K562 (cell line): ENCODE data around the gene GRIK1. TPM values are rescaled to one million over a fixed set of nuclear protein-coding genes. Genes with fewer than 3 reads are reported as not detected.

Experiments used
- ATAC-seq: fragments of 200-7000 bp; cut with Tn5 transposase; 3 replicates; pipeline ENCODE4 v1.9.1; 2020; ENCODE audit warnings: moderate library complexity
- BruUV-seq: library from RNA; stranded (reverse); fragments of 400-500 nt; replicated peaks from 2 replicates; lab custom pipeline; 2021; lab: Mats Ljungman, UMichigan
- CTCF ChIA-PET: fragments of 300-600 bp; formaldehyde crosslinking; extraction: SDS; loops from one replicate; lab custom pipeline; 2021; ENCODE audit warnings: low intra/inter-chr PET ratio; lab: Yijun Ruan, JAX
- POLR2A ChIA-PET: fragments of 300-600, 350-650 bp; sonication (Branson Sonifier 250); formaldehyde crosslinking; extraction: SDS; loops from one replicate; lab custom pipeline; 2021; ENCODE audit warnings: antibody characterized with exemption, inconsistent platforms; lab: Yijun Ruan, JAX
- DNase-seq, 4 experiments: peaks; one replicate each; pipeline versions ENCODE4 v3.0.0 to v3.0.0-alpha.2; 2011 to 2018; ENCODE audit warnings: low spot score in 3 of 4, mixed read lengths in 3 of 4; ENCODE audit errors: extremely low read depth in 1 of 4
- FAIRE-seq: peaks from 2 replicates; lab custom pipeline; 2011; peaks lifted over from hg19 to GRCh38; lab: Jason Lieb, UNC
- H2AFZ ChIP-seq: 2 replicates; pipeline ENCODE4 v1.6.0; 2011; ENCODE audit warnings: low read depth, low read length, control low read depth, inconsistent platforms
- H3K27ac ChIP-seq: fragments of 200-600 bp; 3 replicates; pipeline ENCODE4 v1.8.0; 2011; ENCODE audit warnings: low read depth, mild to moderate bottlenecking, control low read depth, inconsistent platforms, low read length, moderate library complexity, mixed read lengths; ENCODE audit errors: extremely low read depth
- H3K27me3 ChIP-seq, 2 experiments: fragments of 300-600 bp in 1 of 2; 2 replicates in 1 of 2; 3 replicates in 1 of 2; pipeline versions ENCODE4 v1.6.0 to v1.8.0; 2011; ENCODE audit warnings: inconsistent platforms in 2 of 2, low read length in 2 of 2, mild to moderate bottlenecking in 1 of 2, mixed read lengths in 1 of 2, moderate library complexity in 1 of 2; ENCODE audit not compliant: control insufficient read depth in 2 of 2, insufficient read depth in 2 of 2
- H3K36me3 ChIP-seq: fragments of 300-600 bp; 3 replicates; pipeline ENCODE4 v1.8.0; 2011; ENCODE audit warnings: mild to moderate bottlenecking, low read length, inconsistent platforms; ENCODE audit not compliant: control insufficient read depth, insufficient read depth
- H3K4me1 ChIP-seq, 2 experiments: fragments of 200-600 bp in 1 of 2; replicated peaks in 1 of 2; 2 replicates in 1 of 2; 3 replicates in 1 of 2; pipeline versions ENCODE4 v1.5.1 to v1.8.0; 2011; ENCODE audit warnings: inconsistent platforms in 2 of 2, low read length in 2 of 2, mild to moderate bottlenecking in 1 of 2, mixed read lengths in 1 of 2, moderate library complexity in 1 of 2; ENCODE audit not compliant: control insufficient read depth in 2 of 2, insufficient read depth in 2 of 2
- H3K4me2 ChIP-seq: 2 replicates; pipeline ENCODE4 v1.6.1; 2011; ENCODE audit warnings: low read length, control low read depth, inconsistent platforms, mixed read lengths; ENCODE audit not compliant: insufficient read depth
- H3K4me3 ChIP-seq: fragments of 200-600 bp; sonication (generic), shearing (Covaris generic); 2 replicates; pipeline ENCODE4 v1.5.1; 2016; ENCODE audit warnings: control low read depth, inconsistent platforms
- H3K79me2 ChIP-seq: fragments of 200-600 bp; 3 replicates; pipeline ENCODE4 v1.8.0; 2011; ENCODE audit warnings: low read length, inconsistent platforms; ENCODE audit not compliant: control insufficient read depth, insufficient read depth
- H3K9ac ChIP-seq, 2 experiments: 2 replicates each; pipeline versions ENCODE4 v1.6.0 to v1.6.1; 2011; ENCODE audit warnings: low read depth in 2 of 2, low read length in 2 of 2, control low read depth in 1 of 2, inconsistent platforms in 1 of 2, mild to moderate bottlenecking in 1 of 2, mixed read lengths in 1 of 2; ENCODE audit not compliant: insufficient read depth in 1 of 2
- H3K9me1 ChIP-seq: one replicate; pipeline ENCODE4 v1.6.0; 2011; ENCODE audit warnings: inconsistent platforms, mild to moderate bottlenecking, low read length, moderate library complexity; ENCODE audit not compliant: control insufficient read depth, insufficient read depth
- H3K9me3 ChIP-seq: replicated peaks from 2 replicates; pipeline ENCODE4 v1.5.1; 2011; ENCODE audit warnings: low read depth, low read length, inconsistent platforms; ENCODE audit not compliant: control insufficient read depth, insufficient read depth
- H4K20me1 ChIP-seq: replicated peaks from 2 replicates; pipeline ENCODE4 v1.6.1; 2011; ENCODE audit warnings: low read length, inconsistent platforms, mixed read lengths; ENCODE audit not compliant: control insufficient read depth, insufficient read depth
- BACH1 ChIP-seq: fragments of 200-800 bp; sonication (Bioruptor generic); IDR thresholded peaks from 2 replicates; pipeline ENCODE4 v1.6.1; 2016; ENCODE audit warnings: missing genetic modification characterization, missing compliant biosample characterization
- RAD21 ChIP-seq, 2 experiments: fragments of 250-450 bp in 1 of 2; fragments of 450-650 bp in 1 of 2; sonication (Bioruptor Pico) in 1 of 2; formaldehyde crosslinking in 1 of 2; IDR thresholded peaks in 1 of 2; conservative IDR thresholded peaks in 1 of 2; 2 replicates each; pipeline versions ENCODE4 v1.4.0 to v1.8.0; 2020 to 2022; ENCODE audit warnings: mild to moderate bottlenecking in 2 of 2, moderate library complexity in 1 of 2
- SMC3 ChIP-seq: conservative IDR thresholded peaks from 2 replicates; pipeline ENCODE4 v1.6.1; 2011; ENCODE audit warnings: low read depth, low read length, improper control_type of control experiment; ENCODE audit not compliant: insufficient read depth
- ZNF175 ChIP-seq: fragments of 200-800 bp; sonication (Bioruptor generic); IDR thresholded peaks from 2 replicates; pipeline ENCODE4 v1.6.1; 2016; ENCODE audit warnings: low read depth, mild to moderate bottlenecking, missing genetic modification characterization, missing compliant biosample characterization
- WGBS: fragments of 100-300 bp; shearing (Covaris generic); methylation state at CpG from one replicate; pipeline ENCODE4 v1.1.6; 2016; ENCODE audit warnings: low coverage, mixed read lengths; ENCODE audit not compliant: insufficient coverage; ENCODE audit errors: missing lambda C conversion rate; 5-methylcytosine and 5-hydroxymethylcytosine counted together
- in situ Hi-C: fragments of 300-500 bp; cut with MboI; formaldehyde crosslinking; loops from 4 replicates; pipeline ENCODE4 v1.15.0; 2018; ENCODE audit warnings: inconsistent platforms, mixed read lengths
- intact Hi-C: fragments of 100-400 bp; cut with micrococcal nuclease; formaldehyde crosslinking; loops from 2 replicates; pipeline ENCODE4 v1.14.2; 2022
- polyA plus RNA-seq, 8 experiments: library from polyadenylated mRNA; depleted of rRNA in 4 of 8; stranded (reverse) in 5 of 8; unstranded in 3 of 8; fragments of >200 nt; fragmentation: Nextera tagmentation in 2 of 8; fragmentation: Illumina TruSeq in 1 of 8; extraction: Ambion mirVana in 2 of 8; extraction: Trizol in 1 of 8; gene quantifications; 2 replicates each; pipeline versions ENCODE4 v1.2.1 to v1.2.3, GENCODE V29; 2011 to 2014; ENCODE audit warnings: inconsistent platforms in 1 of 8, missing spikeins in 1 of 8
- total RNA-seq, 7 experiments: library from RNA; depleted of rRNA in 6 of 7; stranded (reverse); fragments of >200 nt in 6 of 7; fragmentation: Illumina TruSeq in 2 of 7; extraction: Trizol in 2 of 7; gene quantifications; 2 replicates each; pipeline versions ENCODE4 v1.2.1 to v1.2.3, GENCODE V29; 2011 to 2021; ENCODE audit warnings: low replicate concordance in 1 of 7
- TF ChIP-seq, protein P1 (sequence below), 3 experiments: fragments of 200-800 bp in 1 of 3; fragments of 250-450 bp in 1 of 3; fragments of 450-650 bp in 1 of 3; sonication (Bioruptor Pico) in 1 of 3; sonication (Bioruptor generic) in 1 of 3; formaldehyde crosslinking in 1 of 3; IDR thresholded peaks; 2 replicates each; pipeline versions ENCODE4 v1.6.1 to v1.8.0; 2016 to 2022; ENCODE audit warnings: mild to moderate bottlenecking in 2 of 3, missing genetic modification characterization in 2 of 3, missing compliant biosample characterization in 1 of 3, moderate library complexity in 1 of 3
- TF ChIP-seq, protein P2 (sequence below), 2 experiments: fragments of 450-650 bp; formaldehyde crosslinking in 1 of 2; IDR thresholded peaks; 2 replicates each; pipeline versions ENCODE4 v1.4.0 to v1.6.1; 2014 to 2020; ENCODE audit warnings: mild to moderate bottlenecking in 2 of 2, borderline replicate concordance in 1 of 2, low read depth in 1 of 2

The GRIK1 gene
- total and polyA plus RNA-seq, 9 of the 15 experiments (the other 6 are each of a cell fraction or from before 2014, with no cell fraction given): 0.17 to 2.8 (median 0.53) TPM

DNA sequence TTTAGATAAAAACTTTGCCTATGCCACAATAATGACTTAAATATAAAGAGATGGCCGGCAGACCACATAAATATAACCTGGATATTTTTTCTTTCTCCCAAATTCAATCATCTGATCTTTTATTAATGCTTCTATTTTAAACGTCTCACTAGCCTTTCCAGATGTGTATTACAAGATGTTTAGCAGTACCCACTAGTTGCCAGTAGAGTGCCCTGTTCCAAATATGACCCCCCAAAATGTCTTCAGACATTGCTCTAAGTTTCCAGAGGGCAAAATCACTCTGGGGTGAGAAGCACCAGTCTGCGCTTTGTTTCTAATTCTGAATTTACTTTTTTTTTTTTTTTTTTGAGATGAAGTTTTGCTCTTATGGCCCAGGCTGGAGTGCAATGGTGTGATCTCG, 268.1 kb downstream of the GRIK1 start:
- in situ Hi-C loops: no loop called here
- CTCF ChIA-PET: no interaction called here
- POLR2A ChIA-PET: interaction anchor here (1.5 kb wide), 1 partner anchor 9 kb away, joined by 3 read pairs; no protein-coding TSS in a partner anchor
- TF ChIP-seq, protein P1, sequence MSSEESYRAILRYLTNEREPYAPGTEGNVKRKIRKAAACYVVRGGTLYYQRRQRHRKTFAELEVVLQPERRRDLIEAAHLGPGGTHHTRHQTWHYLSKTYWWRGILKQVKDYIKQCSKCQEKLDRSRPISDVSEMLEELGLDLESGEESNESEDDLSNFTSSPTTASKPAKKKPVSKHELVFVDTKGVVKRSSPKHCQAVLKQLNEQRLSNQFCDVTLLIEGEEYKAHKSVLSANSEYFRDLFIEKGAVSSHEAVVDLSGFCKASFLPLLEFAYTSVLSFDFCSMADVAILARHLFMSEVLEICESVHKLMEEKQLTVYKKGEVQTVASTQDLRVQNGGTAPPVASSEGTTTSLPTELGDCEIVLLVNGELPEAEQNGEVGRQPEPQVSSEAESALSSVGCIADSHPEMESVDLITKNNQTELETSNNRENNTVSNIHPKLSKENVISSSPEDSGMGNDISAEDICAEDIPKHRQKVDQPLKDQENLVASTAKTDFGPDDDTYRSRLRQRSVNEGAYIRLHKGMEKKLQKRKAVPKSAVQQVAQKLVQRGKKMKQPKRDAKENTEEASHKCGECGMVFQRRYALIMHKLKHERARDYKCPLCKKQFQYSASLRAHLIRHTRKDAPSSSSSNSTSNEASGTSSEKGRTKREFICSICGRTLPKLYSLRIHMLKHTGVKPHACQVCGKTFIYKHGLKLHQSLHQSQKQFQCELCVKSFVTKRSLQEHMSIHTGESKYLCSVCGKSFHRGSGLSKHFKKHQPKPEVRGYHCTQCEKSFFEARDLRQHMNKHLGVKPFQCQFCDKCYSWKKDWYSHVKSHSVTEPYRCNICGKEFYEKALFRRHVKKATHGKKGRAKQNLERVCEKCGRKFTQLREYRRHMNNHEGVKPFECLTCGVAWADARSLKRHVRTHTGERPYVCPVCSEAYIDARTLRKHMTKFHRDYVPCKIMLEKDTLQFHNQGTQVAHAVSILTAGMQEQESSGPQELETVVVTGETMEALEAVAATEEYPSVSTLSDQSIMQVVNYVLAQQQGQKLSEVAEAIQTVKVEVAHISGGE (CRISPR knock-in tag; IDR thresholded peaks at IDR 0.05): 0 out of 6 replicates have a peak, but pooled peaks of 1 of the 3 experiments have one; percentile 17
- TF ChIP-seq ZNF175 (no peak), RAD21 (CRISPR knock-in tag; conservative IDR thresholded peaks at IDR 0.05 in 1 of 2, IDR thresholded peaks at IDR 0.05 in 1 of 2) (peak in 1 of 2 experiments; percentile 41; a peak in 1 of 4 replicates), SMC3 (0 out of 2 replicates have a peak, but pooled peaks have one; percentile 26), BACH1 (tag) (no peak)
- TF ChIP-seq, protein P2, sequence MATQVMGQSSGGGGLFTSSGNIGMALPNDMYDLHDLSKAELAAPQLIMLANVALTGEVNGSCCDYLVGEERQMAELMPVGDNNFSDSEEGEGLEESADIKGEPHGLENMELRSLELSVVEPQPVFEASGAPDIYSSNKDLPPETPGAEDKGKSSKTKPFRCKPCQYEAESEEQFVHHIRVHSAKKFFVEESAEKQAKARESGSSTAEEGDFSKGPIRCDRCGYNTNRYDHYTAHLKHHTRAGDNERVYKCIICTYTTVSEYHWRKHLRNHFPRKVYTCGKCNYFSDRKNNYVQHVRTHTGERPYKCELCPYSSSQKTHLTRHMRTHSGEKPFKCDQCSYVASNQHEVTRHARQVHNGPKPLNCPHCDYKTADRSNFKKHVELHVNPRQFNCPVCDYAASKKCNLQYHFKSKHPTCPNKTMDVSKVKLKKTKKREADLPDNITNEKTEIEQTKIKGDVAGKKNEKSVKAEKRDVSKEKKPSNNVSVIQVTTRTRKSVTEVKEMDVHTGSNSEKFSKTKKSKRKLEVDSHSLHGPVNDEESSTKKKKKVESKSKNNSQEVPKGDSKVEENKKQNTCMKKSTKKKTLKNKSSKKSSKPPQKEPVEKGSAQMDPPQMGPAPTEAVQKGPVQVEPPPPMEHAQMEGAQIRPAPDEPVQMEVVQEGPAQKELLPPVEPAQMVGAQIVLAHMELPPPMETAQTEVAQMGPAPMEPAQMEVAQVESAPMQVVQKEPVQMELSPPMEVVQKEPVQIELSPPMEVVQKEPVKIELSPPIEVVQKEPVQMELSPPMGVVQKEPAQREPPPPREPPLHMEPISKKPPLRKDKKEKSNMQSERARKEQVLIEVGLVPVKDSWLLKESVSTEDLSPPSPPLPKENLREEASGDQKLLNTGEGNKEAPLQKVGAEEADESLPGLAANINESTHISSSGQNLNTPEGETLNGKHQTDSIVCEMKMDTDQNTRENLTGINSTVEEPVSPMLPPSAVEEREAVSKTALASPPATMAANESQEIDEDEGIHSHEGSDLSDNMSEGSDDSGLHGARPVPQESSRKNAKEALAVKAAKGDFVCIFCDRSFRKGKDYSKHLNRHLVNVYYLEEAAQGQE (IDR thresholded peaks at IDR 0.05; ENCODE audit: borderline replicate concordance): 0 out of 2 replicates have a peak, but pooled peaks have one; percentile 6
- TF ChIP-seq, protein P2 (CRISPR knock-in tag; IDR thresholded peaks at IDR 0.05; ENCODE audit: low read depth): no peak

More for the DNA sequence above, 268.1 kb downstream of the GRIK1 start:
- DNase-seq (peak in 2 of 4 experiments; percentile 47 to 48), ATAC-seq (peak; percentile 82), FAIRE-seq (peak; percentile 19)
- intact Hi-C loops: loop anchor here (2.0 kb wide), 1 partner anchor 177 kb away; no protein-coding TSS in a partner anchor
- Histone ChIP-seq H3K4me1 (peaks cover 0 to 13% of the 10 kb centered on the region in 2 experiments; a peak in 3 of 5 replicates), H3K4me2 (no peak overlapping the region), H3K36me3 (no peaks in the 10 kb centered on the region), H3K27me3 (no peaks in the 10 kb centered on the region), H3K9ac (no peak overlapping the region), H2AFZ (peak overlapping the region; percentile 29; the same call in 1 of the 2 replicates), H3K9me1 (no peaks in the 10 kb centered on the region), H3K4me3 (no peak overlapping the region), H4K20me1 (no peaks in the 10 kb centered on the region), H3K79me2 (no peaks in the 10 kb centered on the region), H3K9me3 (no peaks in the 10 kb centered on the region), H3K27ac (no peak overlapping the region)
- 62% methylated on average over 4 of the region's 4 CpGs for WGBS
- BruUV-seq: no TSS peak
